Measurements from ENCODE around the gene MCF2L2.

DNA sequence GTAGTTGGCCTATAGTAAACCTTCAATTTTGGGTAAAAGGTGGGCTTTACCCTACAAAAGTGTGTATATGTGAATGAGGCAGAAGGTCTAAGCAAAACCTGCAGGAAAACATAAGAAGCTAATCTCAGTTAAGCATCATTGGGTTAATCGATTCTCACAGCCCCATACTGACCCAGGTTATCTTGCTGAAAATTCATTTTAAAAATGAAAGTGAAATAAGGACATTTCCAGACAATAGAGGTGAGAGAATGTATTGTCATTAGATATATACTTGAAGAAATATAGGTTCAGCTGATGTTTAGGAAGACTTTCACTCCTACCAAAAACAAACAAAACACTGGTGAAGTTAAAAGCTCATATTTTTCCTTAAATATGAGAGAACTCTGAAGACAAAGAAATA lies 85.6 kb downstream of the MCF2L2 start:
- TF ChIP-seq MYC (CRISPR knock-in tag; IDR thresholded peaks at IDR 0.05; ENCODE audit: borderline replicate concordance) (no peak), SIN3A (IDR thresholded peaks at IDR 0.05; ENCODE audit: borderline replicate concordance, low read depth, low read length) (no peak)

All from HepG2 (cell line).